Stimulated activated memory B cell treated with anti-CD40 and anti-IgM and Interleukin-4, amounts not matched to agents 10 μg/mL and 1 μg/mL and 100 μg/mL, for 72 hours (primary cell): ENCODE measurements around the gene CP.
A peak's percentile ranks its signal among the peaks of the same experiment; 100 is the strongest.

ENCODE experiments used
- ATAC-seq: fragments of 150-1000 bp; cut with Tn5 transposase; 2 replicates; pipeline ENCODE4 v1.10.0; 2021
- H3K27ac Mint-ChIP-seq: one replicate; pipeline ENCODE4 v1.8.0; 2022; ENCODE audit warnings: mild to moderate bottlenecking, mixed read lengths
- H3K27me3 Mint-ChIP-seq: one replicate; pipeline ENCODE4 v1.8.0; 2022; ENCODE audit warnings: mixed read lengths
- H3K36me3 Mint-ChIP-seq: one replicate; pipeline ENCODE4 v1.8.0; 2022; ENCODE audit warnings: mixed read lengths
- H3K4me1 Mint-ChIP-seq: one replicate; pipeline ENCODE4 v1.8.0; 2022; ENCODE audit warnings: mixed read lengths
- H3K4me3 Mint-ChIP-seq: one replicate; pipeline ENCODE4 v1.8.0; 2022; ENCODE audit warnings: mild to moderate bottlenecking, moderate library complexity, mixed read lengths
- H3K9me3 Mint-ChIP-seq: one replicate; pipeline ENCODE4 v1.8.0; 2022; ENCODE audit warnings: mixed read lengths

CP gene

DNA sequence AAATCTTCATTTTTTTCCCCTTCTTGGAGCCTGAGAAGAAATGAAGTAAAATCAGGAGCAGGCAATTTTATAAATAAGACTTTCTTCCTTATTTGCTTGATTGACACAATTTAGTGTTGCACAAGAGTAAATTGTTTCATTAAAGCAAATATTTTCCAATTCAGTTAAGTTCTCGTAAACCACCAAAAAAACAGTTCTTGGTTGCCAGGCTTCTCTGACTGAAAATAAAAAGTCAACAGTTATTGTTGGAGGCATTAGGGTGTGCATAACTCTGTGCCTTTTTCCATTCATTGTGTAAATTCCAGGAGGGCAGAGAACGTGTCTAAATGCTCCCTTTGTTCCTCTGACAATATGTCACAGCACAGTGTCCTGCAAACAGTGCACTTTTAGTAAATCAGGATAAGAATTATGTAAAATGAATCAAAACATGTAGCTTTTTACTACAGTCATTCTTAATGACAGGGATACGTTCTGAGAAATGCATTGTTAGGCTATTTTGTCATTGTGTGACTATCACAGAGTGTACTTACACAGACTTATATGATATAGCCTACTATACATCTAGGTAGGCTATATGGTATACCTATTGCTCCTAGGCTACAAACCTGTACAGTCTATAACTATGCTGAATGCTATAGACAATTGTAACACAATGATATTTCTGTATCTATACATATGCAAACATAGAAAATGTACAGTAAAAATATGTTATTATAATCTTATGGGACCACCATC is at the start of gene CP:
Gene CP (minus strand): TSS at position 47 of the 735 bp plus-strand sequence. CDS start 37 bp downstream, at position 10.
- Mint-ChIP-seq H3K36me3 (no peaks in the 10 kb centered on the region), H3K27ac (no peak within 1 kb of the TSS)

DNA sequence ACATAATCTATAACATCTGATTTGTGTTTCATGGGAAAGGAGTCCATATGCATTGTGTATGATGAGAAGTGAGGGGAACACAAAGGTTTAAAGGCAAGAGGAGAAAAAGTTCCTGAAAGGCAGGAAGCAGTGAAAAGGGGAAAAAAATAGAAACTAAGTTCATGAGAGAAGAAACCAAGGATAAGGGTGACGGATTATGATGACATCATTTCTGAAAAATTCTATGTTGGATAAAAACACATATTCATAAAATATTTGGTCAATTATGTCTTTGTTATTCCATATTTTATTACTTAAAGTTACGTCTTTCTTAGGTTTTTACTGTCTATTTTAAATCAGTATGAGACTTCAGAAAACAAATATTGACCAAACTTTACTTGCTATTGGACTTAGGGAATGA is 48.6 kb upstream of the CP start:
- Mint-ChIP-seq H3K9me3 (no peaks in the 10 kb centered on the region), H3K4me3 (no peak overlapping the region), H3K4me1 (peaks cover 16% of the 10 kb centered on the region), H3K27ac (no peak overlapping the region), H3K27me3 (no peaks in the 10 kb centered on the region), H3K36me3 (no peaks in the 10 kb centered on the region)
- no peak for ATAC-seq

More for the DNA sequence above, at the start of gene CP:
- Mint-ChIP-seq H3K27me3 (no peaks in the 10 kb centered on the region), H3K4me1 (peaks cover 23% of the 10 kb centered on the region), H3K9me3 (peaks cover 3% of the 10 kb centered on the region), H3K4me3 (no peak within 1 kb of the TSS)
- no peak for ATAC-seq

DNA sequence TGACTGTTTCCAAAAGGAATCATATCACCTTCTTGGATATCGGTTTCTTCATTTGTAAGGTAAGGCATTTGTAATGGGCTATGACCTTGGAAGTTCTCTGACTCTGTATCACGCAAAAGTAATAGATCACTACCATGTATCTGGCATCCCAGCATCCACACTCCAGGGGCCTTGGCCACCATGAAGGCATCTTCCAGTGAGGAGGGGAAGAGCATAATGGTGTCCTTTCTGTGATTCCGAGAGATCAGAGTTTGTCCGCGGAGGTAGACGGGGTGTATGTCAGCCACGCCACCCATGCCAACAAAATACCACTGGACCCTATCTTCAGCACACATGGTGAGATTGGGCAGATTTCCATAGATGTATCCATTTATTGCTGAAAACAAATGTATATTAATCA is 48.1 kb upstream of the CP start:
- Mint-ChIP-seq H3K36me3 (no peaks in the 10 kb centered on the region), H3K27me3 (no peaks in the 10 kb centered on the region), H3K4me3 (no peak overlapping the region), H3K27ac (no peak overlapping the region), H3K9me3 (no peaks in the 10 kb centered on the region), H3K4me1 (peaks cover 16% of the 10 kb centered on the region)
- no peak for ATAC-seq

DNA sequence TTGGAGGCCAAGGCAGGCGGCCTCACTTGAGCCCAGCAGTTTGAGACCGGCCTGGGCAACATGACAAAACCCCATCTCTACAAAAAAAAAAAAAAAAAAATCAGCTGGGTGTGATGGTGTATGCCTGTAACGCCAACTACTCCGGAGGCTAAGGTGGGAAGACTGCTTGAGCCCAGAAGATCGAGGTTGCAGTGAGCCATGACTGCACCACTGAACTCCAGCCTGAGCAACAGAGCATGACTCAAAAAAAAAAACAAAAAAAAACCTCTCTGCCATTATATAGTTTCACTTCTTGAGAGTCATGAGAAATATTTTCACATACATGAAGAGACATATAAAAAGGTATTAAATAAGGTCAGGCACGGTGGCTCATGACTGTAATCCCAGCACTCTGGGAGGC is 45.9 kb upstream of the CP start:
- peak; percentile 63 for ATAC-seq

DNA sequence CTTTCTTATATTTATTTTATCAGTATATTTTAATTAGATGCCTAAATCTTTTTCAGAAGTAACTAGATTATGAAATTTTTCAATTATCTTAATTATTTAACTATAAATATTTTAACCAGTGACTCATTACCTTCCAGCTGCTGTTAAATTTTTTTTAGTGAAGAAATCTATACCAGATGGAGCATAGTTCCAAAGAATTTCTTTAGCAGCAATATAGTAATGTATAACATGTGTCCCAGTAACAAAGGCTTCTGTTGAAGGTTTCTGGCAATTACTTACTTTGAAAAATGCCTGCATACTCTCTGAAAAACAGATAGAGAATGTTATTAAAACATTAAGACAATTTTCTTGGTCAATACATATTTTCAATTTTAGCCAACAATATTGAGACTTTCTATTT is 45.1 kb upstream of the CP start:
- Mint-ChIP-seq H3K27ac (no peak overlapping the region), H3K4me1 (peaks cover 34% of the 10 kb centered on the region), H3K27me3 (no peaks in the 10 kb centered on the region), H3K4me3 (no peak overlapping the region), H3K36me3 (no peaks in the 10 kb centered on the region), H3K9me3 (no peaks in the 10 kb centered on the region)
- ATAC-seq = no peak

More for the DNA sequence above, 45.9 kb upstream of the CP start:
- Mint-ChIP-seq H3K4me1 (peaks cover 34% of the 10 kb centered on the region), H3K27me3 (no peaks in the 10 kb centered on the region), H3K36me3 (no peaks in the 10 kb centered on the region), H3K9me3 (no peaks in the 10 kb centered on the region), H3K4me3 (no peak overlapping the region), H3K27ac (peak overlapping the region; percentile 24)

DNA sequence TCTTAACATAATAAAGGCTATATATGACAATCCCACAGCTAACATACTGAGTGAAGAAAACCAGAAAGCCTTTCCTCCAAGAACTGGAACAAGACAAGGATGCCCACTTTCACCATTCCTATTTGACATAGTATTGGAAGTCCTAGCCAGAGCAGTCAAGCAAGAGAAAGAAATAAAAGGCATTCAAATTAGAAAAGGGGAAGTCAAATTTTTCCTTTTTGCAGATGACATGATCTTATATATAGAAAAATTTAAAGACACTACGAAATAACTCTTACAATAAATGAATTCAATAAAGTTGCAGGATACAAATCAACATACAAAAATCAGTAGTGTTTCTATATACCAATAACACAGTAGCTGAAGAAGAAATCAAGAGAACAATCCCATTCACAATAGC is 42.2 kb upstream of the CP start:
- no peaks in the 10 kb centered on the region for H3K27me3 Mint-ChIP-seq
- peaks cover 28% of the 10 kb centered on the region for H3K4me1 Mint-ChIP-seq
- no peaks in the 10 kb centered on the region for H3K36me3 Mint-ChIP-seq
- H3K9me3 Mint-ChIP-seq = no peaks in the 10 kb centered on the region
- no peak for ATAC-seq
- H3K27ac Mint-ChIP-seq = peak overlapping the region; percentile 44
- no peak overlapping the region for H3K4me3 Mint-ChIP-seq

DNA sequence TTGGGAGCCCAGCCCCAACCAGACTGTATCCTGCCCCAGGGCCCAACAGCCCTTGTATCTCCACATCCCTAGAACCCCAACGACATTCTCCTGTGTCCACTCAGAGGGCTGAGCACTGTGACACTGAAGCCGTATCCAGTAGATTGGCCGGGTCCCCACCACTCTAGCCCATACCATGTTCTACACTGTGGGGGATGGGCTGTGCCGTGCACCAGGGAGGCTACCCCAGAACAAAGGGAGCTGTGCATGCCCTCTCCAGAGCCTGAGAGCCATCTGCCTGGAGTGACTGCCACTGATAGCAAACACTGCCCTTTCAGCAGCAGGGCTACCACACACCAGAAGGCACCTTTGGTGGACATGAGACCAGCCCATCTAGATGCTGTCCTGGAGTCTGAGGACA is 37.1 kb upstream of the CP start:
- Mint-ChIP-seq H3K27me3 (no peaks in the 10 kb centered on the region), H3K27ac (no peak overlapping the region), H3K36me3 (no peaks in the 10 kb centered on the region)

DNA sequence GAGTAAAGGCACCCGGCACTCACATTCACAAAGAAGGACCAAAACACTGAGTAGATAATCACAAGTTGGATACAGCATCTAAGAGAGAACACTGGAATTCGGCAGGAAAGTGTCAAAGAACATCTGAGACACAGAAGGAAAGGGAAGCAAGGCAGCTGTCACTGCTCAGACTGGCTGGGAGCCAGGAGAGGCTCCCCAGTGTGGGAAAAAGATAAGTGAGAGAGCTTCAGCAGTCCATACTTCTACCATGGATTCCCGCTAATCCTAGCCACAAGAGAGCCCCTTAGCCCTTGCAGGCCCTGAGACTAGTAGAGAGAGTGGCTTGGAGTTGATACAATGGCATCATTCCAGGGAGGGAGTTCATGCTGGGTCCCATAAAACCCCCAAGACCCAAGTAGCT is 36.7 kb upstream of the CP start:
- H3K9me3 Mint-ChIP-seq = no peaks in the 10 kb centered on the region
- ATAC-seq = no peak
- H3K36me3 Mint-ChIP-seq = no peaks in the 10 kb centered on the region
- H3K4me1 Mint-ChIP-seq = peaks cover 9% of the 10 kb centered on the region
- H3K27ac Mint-ChIP-seq = no peak overlapping the region
- H3K27me3 Mint-ChIP-seq = no peaks in the 10 kb centered on the region
- no peak overlapping the region for H3K4me3 Mint-ChIP-seq

More for the DNA sequence above, 37.1 kb upstream of the CP start:
- Mint-ChIP-seq H3K9me3 (no peaks in the 10 kb centered on the region), H3K4me1 (peaks cover 13% of the 10 kb centered on the region), H3K4me3 (no peak overlapping the region)
- ATAC-seq = no peak

DNA sequence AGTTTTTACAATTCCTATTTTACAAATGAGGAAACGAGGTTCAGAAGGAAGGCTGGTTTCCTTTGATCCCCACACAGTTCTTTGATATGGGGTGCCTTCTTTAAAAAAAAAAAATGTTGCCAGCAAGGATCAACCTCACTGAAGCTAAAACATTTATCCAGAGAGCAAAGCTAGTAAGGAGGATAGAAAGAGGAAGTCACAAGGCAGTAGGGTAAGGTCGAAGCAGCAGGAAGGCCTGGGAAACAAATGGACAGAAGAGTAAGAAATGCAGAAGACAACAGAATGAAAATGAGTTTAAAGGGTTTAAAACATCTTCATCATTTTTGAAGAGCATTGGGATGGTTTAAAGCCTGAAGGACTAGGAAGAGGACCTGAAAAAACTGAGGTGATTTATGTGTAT is 30.6 kb upstream of the CP start:
- Mint-ChIP-seq H3K36me3 (no peaks in the 10 kb centered on the region), H3K4me1 (peaks cover 43% of the 10 kb centered on the region), H3K27me3 (no peaks in the 10 kb centered on the region), H3K9me3 (no peaks in the 10 kb centered on the region), H3K27ac (no peak overlapping the region), H3K4me3 (no peak overlapping the region)
- ATAC-seq = no peak

DNA sequence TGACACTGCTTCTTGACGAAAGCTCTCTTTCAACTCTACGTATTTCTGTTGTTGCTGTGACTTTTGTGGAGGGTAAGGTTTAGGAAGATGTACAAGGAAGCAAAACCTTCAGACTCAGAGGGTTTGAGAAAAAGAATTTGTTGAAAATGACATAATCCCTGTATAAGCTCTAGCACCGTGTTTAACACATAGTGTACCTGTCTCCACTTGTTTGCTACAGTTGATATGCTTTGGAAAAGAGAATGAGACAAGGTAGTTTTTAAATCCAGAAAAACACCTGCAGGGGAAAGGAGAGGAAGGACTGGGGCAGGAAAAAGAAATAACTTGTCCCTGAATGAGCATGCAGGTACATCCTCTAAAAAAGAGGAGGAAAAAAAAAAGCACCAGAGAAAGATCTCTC is 29.6 kb upstream of the CP start:
- H3K36me3 Mint-ChIP-seq = no peaks in the 10 kb centered on the region
- peaks cover 51% of the 10 kb centered on the region for H3K4me1 Mint-ChIP-seq
- H3K9me3 Mint-ChIP-seq = no peaks in the 10 kb centered on the region
- H3K27ac Mint-ChIP-seq = peak overlapping the region; percentile 60
- H3K4me3 Mint-ChIP-seq = no peak overlapping the region
- no peaks in the 10 kb centered on the region for H3K27me3 Mint-ChIP-seq
- ATAC-seq = no peak

DNA sequence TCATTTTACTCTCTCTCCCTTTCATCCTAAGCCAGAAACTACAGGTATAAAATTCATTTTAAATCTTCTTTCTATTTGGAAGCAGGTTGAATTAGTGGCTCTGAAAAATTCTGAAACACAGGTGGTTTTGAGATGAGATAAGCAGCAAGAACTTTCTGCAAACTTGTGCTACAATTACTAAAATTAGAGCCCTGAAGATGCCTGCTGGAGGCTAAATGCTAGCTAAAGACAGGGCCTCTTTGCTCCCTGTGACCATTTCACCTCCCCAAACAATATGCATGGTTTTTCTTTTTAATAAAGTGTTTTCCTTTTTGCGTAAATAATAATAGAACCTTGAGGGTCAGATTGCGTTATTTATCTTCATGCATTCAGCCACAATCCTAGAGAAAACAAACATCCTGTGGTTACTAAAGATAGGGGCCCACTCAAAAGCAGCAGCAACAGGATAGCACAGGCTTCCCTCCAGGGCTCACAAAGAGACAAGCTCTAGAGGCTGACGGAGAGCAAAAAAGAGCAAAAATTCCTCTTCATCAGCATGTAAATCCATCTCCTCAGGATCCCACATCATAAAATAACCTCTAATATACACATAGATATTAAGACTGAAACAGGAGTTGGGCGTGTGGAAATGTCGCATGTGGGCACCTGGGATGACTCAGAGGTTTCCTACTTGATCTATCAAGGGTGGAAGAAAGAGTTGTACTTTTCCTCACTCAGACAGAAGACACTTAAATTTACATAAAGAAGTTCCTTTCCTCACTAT is 26.5 kb upstream of the CP start:
- Mint-ChIP-seq H3K36me3 (no peaks in the 10 kb centered on the region), H3K27ac (peak overlapping the region; percentile 60), H3K4me3 (peak overlapping the region; percentile 44), H3K4me1 (peaks cover 71% of the 10 kb centered on the region), H3K9me3 (no peaks in the 10 kb centered on the region), H3K27me3 (no peaks in the 10 kb centered on the region)
- peak; percentile 77 for ATAC-seq

DNA sequence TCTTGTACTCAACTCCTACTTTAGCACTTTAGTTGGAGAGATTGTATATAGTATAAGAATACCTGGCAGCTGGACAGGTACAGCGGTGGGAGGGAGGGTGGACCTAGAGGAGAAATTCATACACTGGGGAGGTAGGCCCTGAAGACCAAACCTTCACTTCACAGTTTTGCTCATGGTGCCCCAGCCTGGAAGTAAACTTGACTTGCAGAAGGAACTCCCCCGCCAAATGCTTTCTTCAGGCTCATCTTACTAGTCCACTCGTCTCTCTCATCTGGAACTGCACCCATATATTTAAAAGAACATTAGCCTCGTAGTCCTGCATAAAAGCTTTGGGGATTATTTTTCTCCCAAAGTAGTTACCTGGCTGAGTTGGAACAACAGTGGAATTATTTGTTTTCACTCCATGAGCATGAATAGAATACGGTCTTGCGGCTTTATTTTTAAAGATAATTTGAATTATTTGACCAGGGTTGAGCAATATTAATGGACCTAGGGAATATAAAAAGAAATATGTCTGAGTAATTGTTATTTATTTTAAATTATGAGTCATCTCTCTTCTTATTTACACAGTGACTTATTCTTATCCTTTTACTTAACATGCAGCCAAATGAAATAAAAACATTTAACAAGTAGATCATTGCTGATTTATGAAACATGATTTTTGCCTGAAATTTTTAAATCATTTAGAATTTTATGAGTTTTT is 25.5 kb upstream of the CP start:
- H3K27me3 Mint-ChIP-seq = no peaks in the 10 kb centered on the region
- no peaks in the 10 kb centered on the region for H3K36me3 Mint-ChIP-seq
- ATAC-seq = no peak
- peak overlapping the region; percentile 78 for H3K27ac Mint-ChIP-seq
- H3K4me1 Mint-ChIP-seq = peaks cover 72% of the 10 kb centered on the region
- no peak overlapping the region for H3K4me3 Mint-ChIP-seq
- no peaks in the 10 kb centered on the region for H3K9me3 Mint-ChIP-seq

DNA sequence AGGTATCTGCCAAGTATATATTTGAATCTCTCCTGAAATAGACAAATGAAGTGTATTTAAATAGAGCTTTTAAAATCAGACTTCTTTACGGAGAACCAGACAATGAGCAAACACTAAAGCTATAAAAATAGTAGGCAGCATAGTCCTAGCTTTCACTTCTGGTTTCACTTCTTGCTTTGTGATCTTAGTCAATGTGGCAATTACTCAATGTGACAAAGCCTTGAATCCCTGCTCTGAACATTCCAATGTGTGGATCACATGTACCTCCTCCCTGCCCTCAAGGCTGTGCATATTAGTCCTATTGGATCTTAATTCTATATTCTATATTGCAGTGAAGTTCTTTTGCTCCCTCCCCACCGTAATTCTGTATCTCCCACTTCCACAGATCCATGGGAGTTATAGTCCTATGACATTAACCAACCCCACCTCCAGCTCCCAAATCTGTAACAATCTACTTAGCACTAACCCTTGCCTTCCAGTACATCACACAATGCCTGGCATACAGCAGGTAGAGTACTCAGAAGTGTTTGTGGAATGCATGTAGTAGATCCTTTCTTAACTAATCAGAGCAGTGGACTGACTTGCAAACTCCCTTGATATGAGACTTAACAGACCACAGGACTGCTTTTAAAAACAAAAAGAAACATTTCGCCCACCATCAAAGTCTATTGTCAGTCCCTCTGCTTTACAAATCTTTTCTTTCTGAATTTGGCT is 24.3 kb upstream of the CP start:
- Mint-ChIP-seq H3K9me3 (no peaks in the 10 kb centered on the region), H3K27me3 (no peaks in the 10 kb centered on the region), H3K4me1 (peaks cover 66% of the 10 kb centered on the region), H3K36me3 (no peaks in the 10 kb centered on the region), H3K27ac (peak overlapping the region; percentile 78), H3K4me3 (peak overlapping the region; percentile 68)
- peak; percentile 72 for ATAC-seq

DNA sequence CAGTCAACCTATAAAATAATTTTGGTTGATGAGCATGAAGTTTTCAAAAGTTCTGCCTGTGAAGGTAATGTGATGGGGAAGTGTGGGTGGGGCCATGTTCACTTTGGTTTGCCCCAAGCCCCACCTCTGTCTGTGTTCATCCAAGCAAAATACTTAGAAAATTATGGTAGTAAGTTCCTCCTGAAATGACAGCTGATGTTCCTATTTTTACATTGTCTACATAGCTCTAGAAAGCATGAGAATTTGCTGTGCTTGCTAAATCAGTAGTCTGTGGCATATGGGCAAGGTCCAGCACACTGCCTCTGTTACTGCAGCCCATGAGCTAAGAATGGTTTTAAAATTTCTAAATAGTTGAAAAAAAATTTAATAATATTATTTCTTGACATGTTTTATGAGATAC is 21.9 kb upstream of the CP start:
- H3K4me3 Mint-ChIP-seq = no peak overlapping the region
- no peaks in the 10 kb centered on the region for H3K27me3 Mint-ChIP-seq
- ATAC-seq = peak; percentile 94
- H3K9me3 Mint-ChIP-seq = no peaks in the 10 kb centered on the region
- H3K4me1 Mint-ChIP-seq = peaks cover 46% of the 10 kb centered on the region
- no peaks in the 10 kb centered on the region for H3K36me3 Mint-ChIP-seq
- H3K27ac Mint-ChIP-seq = peak overlapping the region; percentile 48

DNA sequence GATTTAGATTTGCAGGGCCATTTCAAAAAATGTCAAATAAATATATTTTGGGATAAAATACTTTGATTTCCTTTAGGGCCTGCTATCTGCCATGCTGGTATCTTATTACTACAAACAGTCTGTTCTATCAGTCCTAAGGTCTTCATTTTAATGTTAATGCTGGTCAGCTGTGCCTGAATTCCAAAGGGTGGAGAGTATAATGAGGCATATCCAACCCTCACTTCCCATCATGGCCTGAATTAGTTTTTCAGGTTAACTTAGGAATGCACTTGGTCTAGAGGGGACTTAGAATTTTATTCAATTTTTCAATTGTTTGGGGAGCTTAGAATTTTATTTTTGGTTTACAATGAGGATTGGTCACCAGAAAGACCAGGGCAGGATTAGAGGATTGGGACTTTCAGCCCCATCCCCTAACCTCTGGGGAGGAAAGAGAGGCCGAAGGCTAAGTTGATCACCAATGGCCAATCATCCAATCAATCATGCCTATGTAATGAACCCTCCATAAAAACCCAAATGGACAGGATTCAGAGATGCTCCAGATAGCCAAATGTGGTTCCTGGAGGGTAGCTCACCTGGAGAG is 17.8 kb upstream of the CP start:
- H3K4me1 Mint-ChIP-seq = peaks cover 17% of the 10 kb centered on the region
- no peak overlapping the region for H3K4me3 Mint-ChIP-seq
- no peaks in the 10 kb centered on the region for H3K9me3 Mint-ChIP-seq
- no peaks in the 10 kb centered on the region for H3K36me3 Mint-ChIP-seq
- H3K27ac Mint-ChIP-seq = no peak overlapping the region
- no peaks in the 10 kb centered on the region for H3K27me3 Mint-ChIP-seq
- no peak for ATAC-seq
